ENCODE data around the gene SDR42E1. TPM values are rescaled to one million over a fixed set of nuclear protein-coding genes. Genes with fewer than 3 reads are reported as not detected.

SDR42E1 gene
- total and polyA plus RNA-seq, 2 of the 13 experiments (the other 11 are each of a cell fraction or from before 2014, with no cell fraction given) = 0.01 to 0.13 TPM

- TF ChIP-seq, protein P1, sequence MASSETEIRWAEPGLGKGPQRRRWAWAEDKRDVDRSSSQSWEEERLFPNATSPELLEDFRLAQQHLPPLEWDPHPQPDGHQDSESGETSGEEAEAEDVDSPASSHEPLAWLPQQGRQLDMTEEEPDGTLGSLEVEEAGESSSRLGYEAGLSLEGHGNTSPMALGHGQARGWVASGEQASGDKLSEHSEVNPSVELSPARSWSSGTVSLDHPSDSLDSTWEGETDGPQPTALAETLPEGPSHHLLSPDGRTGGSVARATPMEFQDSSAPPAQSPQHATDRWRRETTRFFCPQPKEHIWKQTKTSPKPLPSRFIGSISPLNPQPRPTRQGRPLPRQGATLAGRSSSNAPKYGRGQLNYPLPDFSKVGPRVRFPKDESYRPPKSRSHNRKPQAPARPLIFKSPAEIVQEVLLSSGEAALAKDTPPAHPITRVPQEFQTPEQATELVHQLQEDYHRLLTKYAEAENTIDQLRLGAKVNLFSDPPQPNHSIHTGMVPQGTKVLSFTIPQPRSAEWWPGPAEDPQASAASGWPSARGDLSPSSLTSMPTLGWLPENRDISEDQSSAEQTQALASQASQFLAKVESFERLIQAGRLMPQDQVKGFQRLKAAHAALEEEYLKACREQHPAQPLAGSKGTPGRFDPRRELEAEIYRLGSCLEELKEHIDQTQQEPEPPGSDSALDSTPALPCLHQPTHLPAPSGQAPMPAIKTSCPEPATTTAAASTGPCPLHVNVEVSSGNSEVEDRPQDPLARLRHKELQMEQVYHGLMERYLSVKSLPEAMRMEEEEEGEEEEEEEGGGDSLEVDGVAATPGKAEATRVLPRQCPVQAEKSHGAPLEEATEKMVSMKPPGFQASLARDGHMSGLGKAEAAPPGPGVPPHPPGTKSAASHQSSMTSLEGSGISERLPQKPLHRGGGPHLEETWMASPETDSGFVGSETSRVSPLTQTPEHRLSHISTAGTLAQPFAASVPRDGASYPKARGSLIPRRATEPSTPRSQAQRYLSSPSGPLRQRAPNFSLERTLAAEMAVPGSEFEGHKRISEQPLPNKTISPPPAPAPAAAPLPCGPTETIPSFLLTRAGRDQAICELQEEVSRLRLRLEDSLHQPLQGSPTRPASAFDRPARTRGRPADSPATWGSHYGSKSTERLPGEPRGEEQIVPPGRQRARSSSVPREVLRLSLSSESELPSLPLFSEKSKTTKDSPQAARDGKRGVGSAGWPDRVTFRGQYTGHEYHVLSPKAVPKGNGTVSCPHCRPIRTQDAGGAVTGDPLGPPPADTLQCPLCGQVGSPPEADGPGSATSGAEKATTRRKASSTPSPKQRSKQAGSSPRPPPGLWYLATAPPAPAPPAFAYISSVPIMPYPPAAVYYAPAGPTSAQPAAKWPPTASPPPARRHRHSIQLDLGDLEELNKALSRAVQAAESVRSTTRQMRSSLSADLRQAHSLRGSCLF (CRISPR knock-in tag; IDR thresholded peaks at IDR 0.05; ENCODE audit: borderline replicate concordance) = no peak
- TF ChIP-seq ELF4 (CRISPR knock-in tag; IDR thresholded peaks at IDR 0.05; ENCODE audit: borderline replicate concordance) (no peak), ZMAT5 (CRISPR knock-in tag; IDR thresholded peaks at IDR 0.05; ENCODE audit: borderline replicate concordance, low read depth) (no peak), HHEX (CRISPR knock-in tag; IDR thresholded peaks at IDR 0.05) (0 out of 2 replicates have a peak, but pooled peaks have one; percentile 33), HIC2 (CRISPR knock-in tag; IDR thresholded peaks at IDR 0.05; ENCODE audit: low read depth) (no peak), ZNF136 (CRISPR knock-in tag; IDR thresholded peaks at IDR 0.05; ENCODE audit: low read depth) (no peak), KLF11 (CRISPR knock-in tag; IDR thresholded peaks at IDR 0.05) (no peak), ZNF580 (CRISPR knock-in tag; IDR thresholded peaks at IDR 0.05; ENCODE audit: borderline replicate concordance, low read depth) (no peak), ZNF124 (CRISPR knock-in tag; IDR thresholded peaks at IDR 0.05) (no peak; the same call in 1 of the 2 replicates)
- TF ChIP-seq, protein P2, sequence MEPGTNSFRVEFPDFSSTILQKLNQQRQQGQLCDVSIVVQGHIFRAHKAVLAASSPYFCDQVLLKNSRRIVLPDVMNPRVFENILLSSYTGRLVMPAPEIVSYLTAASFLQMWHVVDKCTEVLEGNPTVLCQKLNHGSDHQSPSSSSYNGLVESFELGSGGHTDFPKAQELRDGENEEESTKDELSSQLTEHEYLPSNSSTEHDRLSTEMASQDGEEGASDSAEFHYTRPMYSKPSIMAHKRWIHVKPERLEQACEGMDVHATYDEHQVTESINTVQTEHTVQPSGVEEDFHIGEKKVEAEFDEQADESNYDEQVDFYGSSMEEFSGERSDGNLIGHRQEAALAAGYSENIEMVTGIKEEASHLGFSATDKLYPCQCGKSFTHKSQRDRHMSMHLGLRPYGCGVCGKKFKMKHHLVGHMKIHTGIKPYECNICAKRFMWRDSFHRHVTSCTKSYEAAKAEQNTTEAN (CRISPR knock-in tag; conservative IDR thresholded peaks at IDR 0.05) = peak; percentile 43; the same call in 1 of the 2 replicates
- TF ChIP-seq, protein P3, sequence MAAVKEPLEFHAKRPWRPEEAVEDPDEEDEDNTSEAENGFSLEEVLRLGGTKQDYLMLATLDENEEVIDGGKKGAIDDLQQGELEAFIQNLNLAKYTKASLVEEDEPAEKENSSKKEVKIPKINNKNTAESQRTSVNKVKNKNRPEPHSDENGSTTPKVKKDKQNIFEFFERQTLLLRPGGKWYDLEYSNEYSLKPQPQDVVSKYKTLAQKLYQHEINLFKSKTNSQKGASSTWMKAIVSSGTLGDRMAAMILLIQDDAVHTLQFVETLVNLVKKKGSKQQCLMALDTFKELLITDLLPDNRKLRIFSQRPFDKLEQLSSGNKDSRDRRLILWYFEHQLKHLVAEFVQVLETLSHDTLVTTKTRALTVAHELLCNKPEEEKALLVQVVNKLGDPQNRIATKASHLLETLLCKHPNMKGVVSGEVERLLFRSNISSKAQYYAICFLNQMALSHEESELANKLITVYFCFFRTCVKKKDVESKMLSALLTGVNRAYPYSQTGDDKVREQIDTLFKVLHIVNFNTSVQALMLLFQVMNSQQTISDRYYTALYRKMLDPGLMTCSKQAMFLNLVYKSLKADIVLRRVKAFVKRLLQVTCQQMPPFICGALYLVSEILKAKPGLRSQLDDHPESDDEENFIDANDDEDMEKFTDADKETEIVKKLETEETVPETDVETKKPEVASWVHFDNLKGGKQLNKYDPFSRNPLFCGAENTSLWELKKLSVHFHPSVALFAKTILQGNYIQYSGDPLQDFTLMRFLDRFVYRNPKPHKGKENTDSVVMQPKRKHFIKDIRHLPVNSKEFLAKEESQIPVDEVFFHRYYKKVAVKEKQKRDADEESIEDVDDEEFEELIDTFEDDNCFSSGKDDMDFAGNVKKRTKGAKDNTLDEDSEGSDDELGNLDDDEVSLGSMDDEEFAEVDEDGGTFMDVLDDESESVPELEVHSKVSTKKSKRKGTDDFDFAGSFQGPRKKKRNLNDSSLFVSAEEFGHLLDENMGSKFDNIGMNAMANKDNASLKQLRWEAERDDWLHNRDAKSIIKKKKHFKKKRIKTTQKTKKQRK (IDR thresholded peaks at IDR 0.05; ENCODE audit: low read length) = no peak
These were observed 44.7 kb upstream of the SDR42E1 start (continued) for GRCh38 chr16:82055728-82056549.
